AG09309 (cell line): ENCODE measurements around the gene BCL11A.

Experiments used
- DNase-seq: peaks from one replicate; pipeline ENCODE4 v3.0.0-alpha.2; 2010; ENCODE audit warnings: low read depth
- H3K4me3 ChIP-seq: 2 replicates; pipeline ENCODE4 v1.5.1; 2011; ENCODE audit warnings: mild to moderate bottlenecking, low read depth, low read length, moderate library complexity; ENCODE audit not compliant: control insufficient read depth
- TF ChIP-seq, protein P1 (sequence below): IDR thresholded peaks from 2 replicates; pipeline ENCODE4 v1.5.1; 2011; ENCODE audit warnings: mild to moderate bottlenecking, low read depth, low read length, inconsistent platforms; ENCODE audit not compliant: insufficient read depth, control insufficient read depth; ENCODE audit errors: missing control alignments

The BCL11A gene

DNA sequence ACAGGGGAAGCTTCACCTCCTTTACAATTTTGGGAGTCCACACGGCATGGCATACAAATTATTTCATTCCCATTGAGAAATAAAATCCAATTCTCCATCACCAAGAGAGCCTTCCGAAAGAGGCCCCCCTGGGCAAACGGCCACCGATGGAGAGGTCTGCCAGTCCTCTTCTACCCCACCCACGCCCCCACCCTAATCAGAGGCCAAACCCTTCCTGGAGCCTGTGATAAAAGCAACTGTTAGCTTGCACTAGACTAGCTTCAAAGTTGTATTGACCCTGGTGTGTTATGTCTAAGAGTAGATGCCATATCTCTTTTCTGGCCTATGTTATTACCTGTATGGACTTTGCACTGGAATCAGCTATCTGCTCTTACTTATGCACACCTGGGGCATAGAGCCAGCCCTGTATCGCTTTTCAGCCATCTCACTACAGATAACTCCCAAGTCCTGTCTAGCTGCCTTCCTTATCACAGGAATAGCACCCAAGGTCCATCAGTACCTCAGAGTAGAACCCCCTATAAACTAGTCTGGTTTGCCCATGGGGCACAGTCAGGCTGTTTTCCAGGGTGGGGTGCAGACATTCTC is 58.3 kb downstream of the BCL11A start:
- TF ChIP-seq, protein P1, sequence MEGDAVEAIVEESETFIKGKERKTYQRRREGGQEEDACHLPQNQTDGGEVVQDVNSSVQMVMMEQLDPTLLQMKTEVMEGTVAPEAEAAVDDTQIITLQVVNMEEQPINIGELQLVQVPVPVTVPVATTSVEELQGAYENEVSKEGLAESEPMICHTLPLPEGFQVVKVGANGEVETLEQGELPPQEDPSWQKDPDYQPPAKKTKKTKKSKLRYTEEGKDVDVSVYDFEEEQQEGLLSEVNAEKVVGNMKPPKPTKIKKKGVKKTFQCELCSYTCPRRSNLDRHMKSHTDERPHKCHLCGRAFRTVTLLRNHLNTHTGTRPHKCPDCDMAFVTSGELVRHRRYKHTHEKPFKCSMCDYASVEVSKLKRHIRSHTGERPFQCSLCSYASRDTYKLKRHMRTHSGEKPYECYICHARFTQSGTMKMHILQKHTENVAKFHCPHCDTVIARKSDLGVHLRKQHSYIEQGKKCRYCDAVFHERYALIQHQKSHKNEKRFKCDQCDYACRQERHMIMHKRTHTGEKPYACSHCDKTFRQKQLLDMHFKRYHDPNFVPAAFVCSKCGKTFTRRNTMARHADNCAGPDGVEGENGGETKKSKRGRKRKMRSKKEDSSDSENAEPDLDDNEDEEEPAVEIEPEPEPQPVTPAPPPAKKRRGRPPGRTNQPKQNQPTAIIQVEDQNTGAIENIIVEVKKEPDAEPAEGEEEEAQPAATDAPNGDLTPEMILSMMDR: no peak
- no peak for DNase-seq
- no peak overlapping the region for H3K4me3 ChIP-seq

DNA sequence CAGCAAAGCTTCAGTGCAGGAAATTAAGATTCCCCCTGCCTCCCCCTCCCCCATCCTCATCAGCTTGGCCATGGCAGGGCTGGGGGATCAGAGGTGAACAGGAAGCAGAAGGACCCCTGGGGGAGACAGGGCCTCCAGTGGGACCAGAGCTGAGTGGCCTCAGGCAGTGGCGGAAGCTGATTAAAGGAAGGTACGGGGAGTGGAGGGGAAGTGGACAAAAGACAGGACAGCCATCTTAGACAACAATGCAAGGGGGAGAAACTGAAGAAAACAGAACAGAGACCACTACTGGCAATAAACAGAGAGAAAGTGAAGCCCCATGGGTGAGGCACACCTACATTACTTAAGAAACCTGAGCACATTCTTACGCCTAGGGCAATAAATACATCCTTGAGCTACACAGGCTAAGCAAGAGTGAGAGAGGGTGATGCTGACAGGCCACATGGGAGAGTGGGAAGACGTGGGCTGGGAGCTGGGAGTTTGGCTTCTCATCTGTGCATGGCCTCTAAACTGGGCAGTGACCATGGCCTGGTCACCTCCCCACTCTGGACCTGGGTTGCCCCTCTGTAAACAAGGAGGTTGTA is 59.6 kb downstream of the BCL11A start:
- H3K4me3 ChIP-seq: no peak overlapping the region
- no peak for DNase-seq
- TF ChIP-seq, protein P1: no peak

DNA sequence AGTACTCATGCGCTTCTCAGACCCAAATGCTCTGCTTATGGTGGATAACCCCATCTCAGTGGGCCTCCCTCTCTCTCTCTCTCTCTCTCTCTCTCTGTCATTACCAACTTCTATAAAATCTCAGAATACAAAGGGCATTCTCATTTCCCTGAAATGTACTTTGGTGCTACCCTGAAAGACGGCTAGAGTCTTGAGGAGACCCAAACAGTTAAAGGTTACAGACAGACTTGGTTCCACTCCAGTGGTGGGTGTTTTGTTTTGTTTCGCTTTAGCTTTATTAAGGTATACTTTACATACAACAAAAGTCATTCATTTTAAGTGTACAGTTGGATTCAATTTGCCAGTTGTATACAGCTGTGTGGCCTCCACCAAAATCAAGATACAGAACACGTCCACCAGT is 60.9 kb downstream of the BCL11A start:
- TF ChIP-seq, protein P1: no peak
- no peak overlapping the region for H3K4me3 ChIP-seq
- no peak for DNase-seq

DNA sequence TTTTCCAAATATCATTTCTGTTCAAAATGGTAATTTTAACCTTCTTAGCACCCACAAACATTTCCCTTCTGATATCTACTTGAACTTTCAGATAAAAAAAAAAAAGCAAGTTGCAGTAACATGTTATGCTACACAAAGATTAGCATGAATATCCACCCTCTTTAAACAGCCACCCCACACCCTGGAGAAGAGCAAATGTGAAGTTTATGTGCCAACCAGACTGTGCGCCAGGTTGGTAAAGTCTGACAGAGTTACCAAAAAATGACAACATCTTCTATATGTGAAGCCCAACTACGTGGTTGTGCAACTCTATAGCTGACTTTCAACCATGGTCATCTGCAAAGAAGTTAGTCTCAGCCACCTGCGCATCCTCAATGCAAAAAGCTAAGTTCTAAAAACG is 62.6 kb downstream of the BCL11A start:
- TF ChIP-seq, protein P1: no peak
- no peak overlapping the region for H3K4me3 ChIP-seq
- no peak for DNase-seq

DNA sequence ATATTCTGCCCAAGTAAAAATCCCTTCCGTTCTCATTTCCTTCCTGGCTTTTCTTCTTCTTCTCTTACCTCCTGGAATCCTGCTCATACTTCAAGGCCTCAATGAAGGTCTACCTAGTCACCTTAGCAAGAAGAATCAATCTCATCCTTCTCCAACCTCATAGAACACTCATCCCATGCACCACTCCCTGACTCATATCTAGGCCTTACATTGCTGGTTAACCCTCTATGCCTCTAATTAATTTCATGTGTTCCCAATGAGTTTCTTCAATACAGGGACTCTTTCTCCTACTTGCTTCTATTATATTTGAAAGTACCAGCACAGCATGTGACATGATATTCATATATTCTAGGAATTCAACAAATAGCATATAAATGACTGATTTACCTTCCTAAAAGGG is 63.0 kb downstream of the BCL11A start:
- TF ChIP-seq, protein P1: no peak
- DNase-seq: no peak

DNA sequence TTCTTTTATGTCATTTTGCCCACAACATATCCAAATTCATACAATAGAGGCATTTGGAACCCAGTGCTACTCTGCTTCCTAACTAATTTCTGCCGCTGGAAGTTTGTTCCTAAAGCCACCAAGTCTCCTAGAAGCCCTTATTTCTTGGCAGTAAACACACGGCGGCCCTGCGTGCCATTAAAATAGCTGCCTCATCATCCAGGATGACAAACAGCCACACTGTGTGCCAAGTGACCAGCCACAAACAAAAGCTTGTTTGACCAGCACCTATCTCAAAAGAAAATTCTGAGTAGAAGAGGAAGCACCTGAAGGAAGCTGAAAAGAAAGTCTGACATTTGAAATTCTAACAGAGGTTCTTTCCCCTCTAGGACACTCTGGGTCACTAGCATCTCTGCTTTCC is 64.2 kb downstream of the BCL11A start:
- no peak for DNase-seq
- H3K4me3 ChIP-seq: no peak overlapping the region
- TF ChIP-seq, protein P1: no peak

More for the DNA sequence above, 63.0 kb downstream of the BCL11A start:
- no peak overlapping the region for H3K4me3 ChIP-seq
